Fibroblast of villous mesenchyme (primary cell): ENCODE data around the gene ZNF878. TPM values are rescaled to one million over a fixed set of nuclear protein-coding genes. Genes with fewer than 3 reads are reported as not detected.
"Not testable (repeated sequence)": the region's sequence is repeated elsewhere in the genome, so short reads cannot be mapped to it uniquely, and the experiment has no call there.

Experiments used
- DNase-seq: peaks from one replicate; pipeline ENCODE4 v3.0.0-alpha.2; 2010; ENCODE audit warnings: low read depth
- H3K4me3 ChIP-seq: 2 replicates; pipeline ENCODE4 v1.5.1; 2011; ENCODE audit warnings: low read depth, mild to moderate bottlenecking, low read length
- CTCF ChIP-seq: IDR thresholded peaks from 2 replicates; pipeline ENCODE4 v1.5.1; 2012; ENCODE audit warnings: low read depth, mild to moderate bottlenecking, low read length; ENCODE audit not compliant: insufficient read depth
- total RNA-seq: library from RNA; depleted of rRNA; stranded (reverse); fragments of >200 nt; gene quantifications from 2 replicates; pipeline ENCODE4 v1.2.3, GENCODE V29; 2012

The ZNF878 gene
- total RNA-seq, 1 donor = under 0.01 TPM

DNA sequence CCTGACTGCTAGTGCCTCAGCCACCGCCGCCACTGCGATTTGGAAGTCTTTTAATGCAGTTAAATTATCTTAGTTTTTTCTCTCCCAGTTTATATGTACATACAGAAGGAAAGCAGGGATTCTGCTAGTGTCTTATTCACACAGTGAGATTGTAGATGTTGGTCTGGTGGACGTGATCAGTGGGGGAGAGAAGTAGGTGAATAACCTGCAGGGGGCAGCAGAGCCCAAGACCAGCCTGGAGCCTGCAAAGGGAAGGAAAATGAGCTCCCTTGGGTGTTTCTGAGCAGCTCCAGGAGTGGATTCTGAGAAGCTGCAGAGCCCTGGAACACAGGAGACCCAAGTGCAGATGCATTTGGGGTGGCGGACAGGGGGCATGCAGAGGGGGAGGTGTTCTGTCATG lies 38.0 kb upstream of the ZNF878 start:
- DNase-seq = peak; percentile 68
- peak; percentile 64 for TF ChIP-seq CTCF
- no peak overlapping the region for H3K4me3 ChIP-seq

DNA sequence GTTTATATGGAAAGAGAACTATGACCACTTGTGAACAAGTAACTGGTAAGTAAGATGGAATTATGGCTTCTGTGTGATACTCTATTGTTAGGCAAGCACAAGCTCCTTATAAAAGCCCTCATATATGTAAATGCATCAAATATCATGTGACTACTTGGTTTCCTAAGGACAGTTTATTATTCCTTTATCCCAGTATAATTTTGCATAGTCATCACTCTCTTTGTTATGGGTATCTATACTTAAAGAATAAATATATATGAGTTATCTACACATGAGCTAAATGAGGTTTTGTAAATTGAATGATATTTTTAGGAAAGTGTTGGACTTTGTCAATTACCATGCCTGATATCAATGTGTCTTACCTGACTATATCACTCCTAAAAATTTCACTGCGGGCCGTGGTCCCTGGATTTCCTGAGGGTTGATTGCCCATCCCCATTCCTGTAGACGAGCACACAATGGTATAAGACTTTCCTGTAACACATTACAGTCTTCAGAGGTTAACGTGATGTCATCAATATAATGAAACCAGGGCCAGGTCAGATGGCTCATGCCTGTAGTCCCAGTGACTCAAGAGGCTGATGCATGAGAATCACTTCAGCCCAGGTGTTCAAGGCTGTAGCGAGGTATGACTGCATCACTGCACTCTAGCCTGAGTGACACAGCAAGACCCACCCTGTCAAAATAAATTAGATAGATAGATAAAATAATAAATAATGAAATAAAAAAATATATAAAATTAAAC lies 32.5 kb upstream of the ZNF878 start:
- TF ChIP-seq CTCF = no peak
- H3K4me3 ChIP-seq = no peak overlapping the region
- DNase-seq = no peak

- H3K4me3 ChIP-seq = not testable (repeated sequence)
These were observed 30.6 kb upstream of the ZNF878 start for GRCh38 chr19:12083336-12083735.

DNA sequence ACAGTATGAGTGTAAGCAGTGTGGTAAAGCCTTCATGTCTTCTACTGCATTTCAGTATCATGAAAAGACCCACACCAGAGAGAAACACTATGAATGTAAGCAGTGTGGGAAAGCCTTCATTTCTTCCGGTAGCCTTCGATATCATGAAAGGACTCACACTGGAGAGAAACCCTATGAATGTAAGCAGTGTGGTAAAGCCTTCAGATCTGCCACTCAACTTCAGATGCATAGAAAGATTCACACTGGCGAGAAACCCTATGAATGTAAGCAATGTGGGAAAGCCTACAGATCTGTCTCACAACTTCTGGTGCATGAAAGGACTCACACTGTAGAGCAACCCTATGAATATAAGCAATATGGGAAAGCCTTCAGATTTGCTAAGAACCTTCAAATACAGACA lies 24.6 kb upstream of the ZNF878 start:
- DNase-seq = no peak
- no peak for TF ChIP-seq CTCF
- no peak overlapping the region for H3K4me3 ChIP-seq

More at GRCh38 chr19:12083336-12083735, 30.6 kb upstream of the ZNF878 start:
- not testable (repeated sequence) for DNase-seq

DNA sequence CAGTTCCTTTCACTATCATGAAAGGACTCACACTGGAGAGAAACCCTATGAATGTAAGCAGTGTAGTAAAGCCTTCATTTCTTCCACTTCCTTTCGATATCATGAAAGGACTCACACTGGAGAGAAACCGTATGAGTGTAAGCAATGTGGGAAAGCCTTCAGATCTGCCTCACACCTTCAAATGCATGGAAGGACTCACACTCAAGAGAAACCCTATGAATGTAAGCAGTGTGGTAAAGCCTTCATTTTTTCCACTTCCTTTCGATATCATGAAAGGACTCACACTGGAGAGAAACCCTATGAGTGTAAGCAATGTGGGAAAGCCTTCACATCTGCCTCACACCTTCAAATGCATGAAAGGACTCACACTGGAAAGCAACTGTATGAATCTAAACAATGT lies 23.6 kb upstream of the ZNF878 start:
- DNase-seq, H3K4me3 ChIP-seq: not testable (repeated sequence)

DNA sequence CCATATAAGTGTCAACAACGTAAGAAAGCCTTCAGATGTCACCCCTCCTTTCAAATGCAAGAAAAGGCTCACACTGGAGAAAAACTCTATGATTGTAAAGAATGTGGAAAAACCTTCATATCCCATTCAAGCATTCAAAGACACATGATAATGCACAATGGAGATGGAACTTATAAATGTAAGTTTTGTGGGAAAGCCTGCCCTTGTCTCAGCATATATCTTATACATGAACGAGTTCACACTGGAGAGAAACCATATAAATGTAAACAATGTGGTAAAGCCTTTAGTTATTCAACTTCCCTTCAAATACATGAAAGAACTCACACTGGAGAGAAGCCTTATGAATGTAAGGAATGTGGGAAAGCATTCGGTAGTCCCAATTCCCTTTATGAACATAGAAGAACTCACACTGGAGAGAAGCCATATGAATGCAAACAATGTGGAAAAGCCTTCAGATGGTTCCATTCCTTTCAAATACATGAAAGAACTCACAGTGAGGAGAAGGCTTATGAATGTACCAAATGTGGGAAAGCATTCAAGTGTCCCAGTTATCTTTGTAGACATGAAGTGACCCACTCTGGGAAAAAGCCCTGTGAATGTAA lies 22.9 kb upstream of the ZNF878 start:
- no peak for TF ChIP-seq CTCF
- no peak for DNase-seq
- H3K4me3 ChIP-seq = no peak overlapping the region

DNA sequence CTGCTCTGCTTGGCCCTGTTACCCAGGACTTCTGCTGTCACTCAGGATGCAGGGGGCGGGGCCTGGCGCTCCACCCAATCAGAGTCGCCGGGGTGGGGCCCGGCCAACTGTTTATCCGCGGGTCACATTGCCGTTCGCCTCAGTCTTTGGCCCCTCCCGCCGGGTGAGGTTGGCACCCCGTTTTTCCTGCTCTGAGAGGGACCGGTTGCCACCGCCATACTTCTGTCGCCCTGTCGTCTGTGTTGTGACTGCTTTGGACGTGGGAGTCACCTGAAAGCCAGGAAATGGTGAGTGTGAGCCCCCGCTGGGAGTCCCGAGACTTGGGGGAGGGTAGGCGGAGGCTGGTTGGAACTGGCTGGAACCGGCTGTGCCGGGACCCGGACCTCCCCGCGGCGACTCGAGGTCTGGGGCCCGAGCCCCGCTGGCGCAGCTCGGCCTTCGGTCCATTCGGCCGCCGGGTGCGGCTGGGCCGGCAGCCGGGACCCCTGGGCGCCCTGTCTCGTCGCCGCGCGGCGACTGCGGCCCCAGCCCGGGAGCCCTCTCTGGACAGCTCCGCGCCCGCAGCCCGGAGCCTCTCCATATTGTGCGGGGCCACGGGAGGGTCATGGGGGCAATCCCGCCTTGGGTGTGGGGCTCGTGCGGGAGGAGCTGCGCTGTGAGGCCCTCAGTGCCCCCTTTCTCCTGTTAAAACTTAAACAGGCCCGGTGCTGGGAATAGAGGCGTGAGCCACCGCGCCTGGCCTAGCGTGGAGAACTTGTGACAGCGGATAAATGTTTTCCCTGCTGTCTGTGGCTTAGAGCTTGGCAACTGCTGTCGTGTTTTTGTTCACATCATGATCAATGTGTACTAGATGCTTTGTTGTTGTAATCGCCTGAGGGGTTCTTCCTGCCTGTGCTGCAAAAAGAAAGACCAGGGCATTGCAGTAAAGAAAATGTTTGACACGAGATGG lies 12.1 kb upstream of the ZNF878 start, which contains the start of gene ZNF844:
TSS of gene ZNF844 (plus strand) at position 142 of the 949 bp plus-strand sequence. CDS start at position 285, 143 bp downstream.
- TF ChIP-seq CTCF = no peak

More for the DNA sequence above, 12.1 kb upstream of the ZNF878 start, which contains the start of gene ZNF844:
- DNase-seq = peak; percentile 89
- H3K4me3 ChIP-seq = peak within 1 kb of the TSS; percentile 98
